ENCODE results near the gene TOR2A. TPM values are rescaled to one million over a fixed set of nuclear protein-coding genes. Genes with fewer than 3 reads are reported as not detected.

Gene TOR2A
- total RNA-seq, 1 donor from 2014 or later: 2.3 TPM

- H3K4me1 ChIP-seq: peaks cover 86% of the 10 kb centered on the region
- DNase-seq: no peak
- no peak for TF ChIP-seq CTCF (IDR thresholded peaks at IDR 0.05; ENCODE audit: borderline replicate concordance)
- peak overlapping the region; percentile 93 for H3K27ac ChIP-seq (replicated peaks)
- intact Hi-C loops (cut with micrococcal nuclease): no loop called here
- H3K4me3 ChIP-seq: peak overlapping the region; percentile 59
- no peaks in the 10 kb centered on the region for H3K9me3 ChIP-seq (replicated peaks)
- peaks cover 8% of the 10 kb centered on the region for H3K36me3 ChIP-seq
- H3K27me3 ChIP-seq (ENCODE audit: low read depth): peaks cover 60% of the 10 kb centered on the region
Observed at GRCh38 chr9:127755061-127756060, 20.3 kb upstream of the TOR2A start.

- Histone ChIP-seq H3K9me3 (replicated peaks) (no peaks in the 10 kb centered on the region), H3K4me3 (peak overlapping the region; percentile 59), H3K27ac (replicated peaks) (peak overlapping the region; percentile 93), H3K4me1 (peaks cover 77% of the 10 kb centered on the region), H3K36me3 (peaks cover 18% of the 10 kb centered on the region), H3K27me3 (ENCODE audit: low read depth) (peaks cover 60% of the 10 kb centered on the region)
- no peak for TF ChIP-seq CTCF (IDR thresholded peaks at IDR 0.05; ENCODE audit: borderline replicate concordance)
- no peak for DNase-seq
- intact Hi-C loops (cut with micrococcal nuclease): no loop called here
Observed at GRCh38 chr9:127754099-127755060, 19.3 kb upstream of the TOR2A start.

- DNase-seq: no peak
- H3K27me3 ChIP-seq (ENCODE audit: low read depth): peaks cover 58% of the 10 kb centered on the region
- H3K36me3 ChIP-seq: peaks cover 26% of the 10 kb centered on the region
- no peak for TF ChIP-seq CTCF (IDR thresholded peaks at IDR 0.05; ENCODE audit: borderline replicate concordance)
- peak overlapping the region; percentile 59 for H3K4me3 ChIP-seq
- intact Hi-C loops (cut with micrococcal nuclease): no loop called here
- no peaks in the 10 kb centered on the region for H3K9me3 ChIP-seq (replicated peaks)
- H3K4me1 ChIP-seq: peaks cover 74% of the 10 kb centered on the region
- H3K27ac ChIP-seq (replicated peaks): peak overlapping the region; percentile 93
Observed at GRCh38 chr9:127753622-127754021, 18.5 kb upstream of the TOR2A start.

GRCh38 chr9:127753148-127753547, 18.1 kb upstream of the TOR2A start:
- H3K36me3 ChIP-seq: peaks cover 31% of the 10 kb centered on the region
- intact Hi-C loops (cut with micrococcal nuclease): no loop called here
- H3K27me3 ChIP-seq (ENCODE audit: low read depth): peaks cover 54% of the 10 kb centered on the region
- H3K4me1 ChIP-seq: peaks cover 73% of the 10 kb centered on the region
- DNase-seq: no peak
- TF ChIP-seq CTCF (IDR thresholded peaks at IDR 0.05; ENCODE audit: borderline replicate concordance): no peak
- peak overlapping the region; percentile 93 for H3K27ac ChIP-seq (replicated peaks)
- peak overlapping the region; percentile 59 for H3K4me3 ChIP-seq
- no peaks in the 10 kb centered on the region for H3K9me3 ChIP-seq (replicated peaks)

Data from left ventricle myocardium inferior (tissue), 1 donor.